ENCODE measurements around the gene SBNO2.

GRCh38 chr19:1119475-1120217, 54.4 kb downstream of the SBNO2 start:
- TF ChIP-seq POLR2A (IDR thresholded peaks at IDR 0.05): no peak
- TF ChIP-seq, protein P1, sequence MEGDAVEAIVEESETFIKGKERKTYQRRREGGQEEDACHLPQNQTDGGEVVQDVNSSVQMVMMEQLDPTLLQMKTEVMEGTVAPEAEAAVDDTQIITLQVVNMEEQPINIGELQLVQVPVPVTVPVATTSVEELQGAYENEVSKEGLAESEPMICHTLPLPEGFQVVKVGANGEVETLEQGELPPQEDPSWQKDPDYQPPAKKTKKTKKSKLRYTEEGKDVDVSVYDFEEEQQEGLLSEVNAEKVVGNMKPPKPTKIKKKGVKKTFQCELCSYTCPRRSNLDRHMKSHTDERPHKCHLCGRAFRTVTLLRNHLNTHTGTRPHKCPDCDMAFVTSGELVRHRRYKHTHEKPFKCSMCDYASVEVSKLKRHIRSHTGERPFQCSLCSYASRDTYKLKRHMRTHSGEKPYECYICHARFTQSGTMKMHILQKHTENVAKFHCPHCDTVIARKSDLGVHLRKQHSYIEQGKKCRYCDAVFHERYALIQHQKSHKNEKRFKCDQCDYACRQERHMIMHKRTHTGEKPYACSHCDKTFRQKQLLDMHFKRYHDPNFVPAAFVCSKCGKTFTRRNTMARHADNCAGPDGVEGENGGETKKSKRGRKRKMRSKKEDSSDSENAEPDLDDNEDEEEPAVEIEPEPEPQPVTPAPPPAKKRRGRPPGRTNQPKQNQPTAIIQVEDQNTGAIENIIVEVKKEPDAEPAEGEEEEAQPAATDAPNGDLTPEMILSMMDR (IDR thresholded peaks at IDR 0.05): no peak
- no peak for TF ChIP-seq EP300 (IDR thresholded peaks at IDR 0.05)
- peak; percentile 10 for TF ChIP-seq POLR2AphosphoS5 (IDR thresholded peaks at IDR 0.05)

Data from gastroesophageal sphincter (tissue), 3 donors.